ENCODE results near the gene VPS16.
"Not testable (repeated sequence)": the region's sequence is repeated elsewhere in the genome, so short reads cannot be mapped to it uniquely, and the experiment has no call there.

- not testable (repeated sequence) for TF ChIP-seq EP300, POLR2A (IDR thresholded peaks at IDR 0.05)
Measured at GRCh38 chr20:2807929-2808328, 32.6 kb upstream of the VPS16 start.

Data from suprapubic skin (tissue), 2 donors.